Hepatocyte (in vitro differentiated cells): ENCODE data around the gene AAK1.

Experiments used
- CTCF ChIP-seq: fragments of 200-600 bp; sonication (generic); IDR thresholded peaks from 2 replicates; pipeline ENCODE4 v1.5.1; 2016; ENCODE audit warnings: antibody characterized with exemption, mild to moderate bottlenecking; ENCODE audit not compliant: poor library complexity
- EZH2 ChIP-seq: fragments of 200-600 bp; sonication (generic); IDR thresholded peaks from 2 replicates; pipeline ENCODE4 v1.6.1; 2016; ENCODE audit warnings: antibody characterized with exemption, mild to moderate bottlenecking, borderline replicate concordance
- EZH2phosphoT487 ChIP-seq: fragments of 200-600 bp; sonication (generic); IDR thresholded peaks from one replicate; pipeline ENCODE4 v1.6.1; 2018; ENCODE audit warnings: antibody characterized with exemption, mild to moderate bottlenecking, low read depth, moderate library complexity; ENCODE audit not compliant: unreplicated experiment, severe bottlenecking

- TF ChIP-seq EZH2 (no peak), CTCF (no peak), EZH2phosphoT487 (no peak)
Observed at GRCh38 chr2:69685321-69686048, 41.9 kb upstream of the AAK1 start.
